Measurements from ENCODE around the gene CHCHD3.
A peak's percentile ranks its signal among the peaks of the same experiment; 100 is the strongest.

CHCHD3 gene

DNA sequence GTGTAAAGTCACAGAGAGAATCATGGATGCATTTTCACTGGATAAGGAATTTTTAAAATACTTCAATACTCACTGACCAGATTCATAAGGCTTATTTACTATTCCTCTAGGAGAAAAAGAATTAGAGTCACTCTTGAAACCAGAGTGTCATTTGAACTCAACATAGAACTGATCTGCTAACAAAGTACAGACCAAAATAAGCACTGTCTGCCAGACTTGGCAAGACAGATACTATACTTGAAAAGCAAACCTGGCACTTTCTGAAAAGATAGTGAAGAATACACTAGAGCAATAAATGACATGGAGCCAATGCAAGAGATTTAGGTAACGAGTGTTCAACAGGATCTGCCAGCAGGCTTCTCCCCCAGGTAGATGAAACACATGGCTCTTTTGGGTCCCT is 215.3 kb downstream of the CHCHD3 start (continued):
- TF ChIP-seq KLF17 (tag by site-specific recombination; IDR thresholded peaks at IDR 0.05) (no peak), ZNF157 (tag by site-specific recombination; IDR thresholded peaks at IDR 0.05) (no peak), ZNF660 (tag by site-specific recombination; IDR thresholded peaks at IDR 0.05) (no peak)

DNA sequence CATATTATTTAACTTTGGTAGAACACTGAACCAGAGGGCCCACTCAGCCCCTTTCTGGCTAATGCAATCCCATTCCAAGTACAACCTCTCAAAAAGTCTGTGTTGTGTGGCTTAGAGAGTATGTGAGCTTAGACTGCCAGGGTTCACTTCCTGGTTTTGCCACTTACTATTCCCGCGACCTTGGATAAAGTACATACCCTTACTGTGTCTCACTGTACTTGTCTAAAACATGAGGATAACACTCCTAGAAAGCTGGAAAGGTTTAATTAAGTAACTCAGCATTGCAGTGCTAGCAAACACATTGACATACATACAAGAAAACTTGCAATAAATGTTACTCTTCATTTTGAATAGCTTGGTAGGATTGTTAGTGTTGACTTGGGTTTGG is 215.8 kb downstream of the CHCHD3 start:
- Histone ChIP-seq H3K4me1 (ENCODE audit: control insufficient read depth, insufficient read depth, low read length) (no peaks in the 10 kb centered on the region; the same call in 1 of the 2 replicates), H3K4me3 (ENCODE audit: low read depth, low read length) (no peak overlapping the region), H3K9me3 (ENCODE audit: control insufficient read depth, insufficient read depth, low read depth, low read length) (no peaks in the 10 kb centered on the region), H3K36me3 (ENCODE audit: control insufficient read depth in 2 of 2, insufficient read depth in 1 of 2, low read length in 2 of 2) (no peaks in the 10 kb centered on the region; a peak in 1 of 3 replicates), H3K27ac (ENCODE audit: extremely low read depth, low read depth, low read length) (no peak overlapping the region)
- no peak for TF ChIP-seq ZNF114 (tag by site-specific recombination; IDR thresholded peaks at IDR 0.05)
- CTCF ChIA-PET, result interaction anchor here (0.6 kb wide), 1 partner anchor 18 kb away, joined by 3 read pairs; no protein-coding TSS in a partner anchor
- POLR2A ChIA-PET, result no interaction called here

DNA sequence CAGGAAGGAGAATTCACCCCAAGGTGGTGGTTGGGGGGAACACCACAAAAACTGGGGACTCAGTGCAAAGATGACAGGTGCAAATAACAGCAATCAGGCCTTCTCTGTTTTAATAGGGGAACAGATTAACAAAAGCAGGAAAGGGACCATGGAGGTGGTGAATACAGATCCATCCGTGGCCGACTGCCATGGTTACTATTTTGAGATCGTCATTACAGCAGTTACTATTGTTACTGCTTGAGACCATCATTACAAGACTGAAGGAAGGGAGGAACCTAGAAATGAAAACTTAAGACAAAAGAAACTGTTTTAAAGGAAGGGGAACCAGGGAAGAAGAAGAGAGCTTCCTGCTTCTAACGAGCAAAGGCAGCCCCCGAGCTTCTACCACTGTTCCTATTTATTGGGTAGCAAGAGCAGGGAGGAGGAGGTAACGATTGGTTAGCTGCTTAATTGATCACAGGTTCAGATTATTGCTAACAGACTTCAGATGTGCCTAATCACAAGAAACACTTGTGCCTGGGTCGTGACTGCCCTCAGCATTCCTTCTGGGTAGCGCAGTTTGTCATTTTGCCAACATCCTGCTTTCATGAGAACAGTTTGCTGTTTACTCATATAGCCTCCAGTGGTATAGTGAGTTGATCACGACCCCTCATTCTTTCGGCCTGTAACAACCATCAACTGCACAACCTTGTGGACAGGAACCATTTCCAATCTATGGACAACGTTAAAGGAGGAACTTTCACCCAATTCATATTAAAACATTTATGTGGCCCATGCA is 216.3 kb downstream of the CHCHD3 start:
- Histone ChIP-seq H3K4me3 (ENCODE audit: low read depth, low read length) (no peak overlapping the region), H3K27ac (ENCODE audit: extremely low read depth, low read depth, low read length) (no peak overlapping the region), H3K36me3 (ENCODE audit: control insufficient read depth in 2 of 2, insufficient read depth in 1 of 2, low read length in 2 of 2) (no peaks in the 10 kb centered on the region; a peak in 1 of 3 replicates), H3K4me1 (ENCODE audit: control insufficient read depth, insufficient read depth, low read length) (no peaks in the 10 kb centered on the region), H3K9me3 (ENCODE audit: control insufficient read depth, insufficient read depth, low read depth, low read length) (no peaks in the 10 kb centered on the region)
- POLR2A ChIA-PET, result no interaction called here
- TF ChIP-seq ZNF837 (tag by site-specific recombination; IDR thresholded peaks at IDR 0.05) (no peak), ZNF350 (tag by site-specific recombination; IDR thresholded peaks at IDR 0.05) (no peak), OVOL3 (tag by site-specific recombination; IDR thresholded peaks at IDR 0.05) (no peak), ZNF830 (tag by site-specific recombination; IDR thresholded peaks at IDR 0.05; ENCODE audit: low read depth) (no peak), HOXD13 (CRISPR knock-in tag; IDR thresholded peaks at IDR 0.05; ENCODE audit: borderline replicate concordance) (no peak), ZNF843 (tag by site-specific recombination; IDR thresholded peaks at IDR 0.05) (no peak)
- CTCF ChIA-PET, result interaction anchor here (0.6 kb wide), 1 partner anchor 17 kb away, joined by 3 read pairs; no protein-coding TSS in a partner anchor

DNA sequence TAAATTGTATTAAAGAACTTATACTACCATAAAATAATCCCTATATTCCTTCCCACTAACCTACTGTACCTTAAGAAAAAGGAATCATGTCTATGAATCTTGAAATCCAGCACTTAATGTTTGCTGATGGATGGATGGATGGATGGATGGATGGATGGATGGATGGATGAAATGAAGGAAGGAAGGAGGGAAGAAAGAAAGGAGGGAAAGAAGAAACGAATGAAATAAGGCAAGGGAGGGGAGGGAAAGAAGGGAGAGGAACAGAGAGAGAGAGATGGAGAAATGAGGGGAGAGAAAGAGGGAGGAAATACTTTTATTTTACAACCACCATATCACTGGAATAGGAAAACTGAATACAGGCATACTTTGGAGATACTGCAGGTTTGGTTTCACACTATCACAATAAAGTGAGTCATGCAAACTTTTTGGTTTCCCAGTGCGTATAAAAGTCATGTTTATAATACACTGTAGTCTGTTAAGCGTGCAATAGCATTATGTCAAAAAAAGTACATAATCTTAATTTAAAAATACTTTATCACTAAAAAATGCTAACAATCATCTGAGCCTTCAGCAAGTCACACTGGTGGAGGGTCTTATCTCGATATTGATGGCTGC is 219.8 kb downstream of the CHCHD3 start:
- Histone ChIP-seq H3K36me3 (ENCODE audit: control insufficient read depth in 2 of 2, insufficient read depth in 1 of 2, low read length in 2 of 2) (no peaks in the 10 kb centered on the region), H3K4me3 (ENCODE audit: low read depth, low read length) (no peak overlapping the region), H3K4me1 (ENCODE audit: control insufficient read depth, insufficient read depth, low read length) (peaks cover 3% of the 10 kb centered on the region; the same call in 1 of the 2 replicates), H3K9me3 (ENCODE audit: control insufficient read depth, insufficient read depth, low read depth, low read length) (no peaks in the 10 kb centered on the region), H3K27ac (ENCODE audit: extremely low read depth, low read depth, low read length) (no peak overlapping the region)
- ChIA-PET CTCF (no interaction called here), POLR2A (no interaction called here)
- TF ChIP-seq OSR2 (tag by site-specific recombination; IDR thresholded peaks at IDR 0.05) (no peak), ZBTB49 (tag by site-specific recombination; IDR thresholded peaks at IDR 0.05; ENCODE audit: low read depth) (no peak), ZBTB48 (tag by site-specific recombination; IDR thresholded peaks at IDR 0.05) (no peak), ZNF830 (tag by site-specific recombination; IDR thresholded peaks at IDR 0.05; ENCODE audit: low read depth) (no peak), ZNF366 (tag by site-specific recombination; conservative IDR thresholded peaks at IDR 0.05) (peak; percentile 93), ZNF350 (tag by site-specific recombination; IDR thresholded peaks at IDR 0.05) (no peak), ZNF404 (tag by site-specific recombination; IDR thresholded peaks at IDR 0.05) (no peak), KLF7 (tag by site-specific recombination; IDR thresholded peaks at IDR 0.05; ENCODE audit: borderline replicate concordance) (no peak)
- TF ChIP-seq, protein P1, sequence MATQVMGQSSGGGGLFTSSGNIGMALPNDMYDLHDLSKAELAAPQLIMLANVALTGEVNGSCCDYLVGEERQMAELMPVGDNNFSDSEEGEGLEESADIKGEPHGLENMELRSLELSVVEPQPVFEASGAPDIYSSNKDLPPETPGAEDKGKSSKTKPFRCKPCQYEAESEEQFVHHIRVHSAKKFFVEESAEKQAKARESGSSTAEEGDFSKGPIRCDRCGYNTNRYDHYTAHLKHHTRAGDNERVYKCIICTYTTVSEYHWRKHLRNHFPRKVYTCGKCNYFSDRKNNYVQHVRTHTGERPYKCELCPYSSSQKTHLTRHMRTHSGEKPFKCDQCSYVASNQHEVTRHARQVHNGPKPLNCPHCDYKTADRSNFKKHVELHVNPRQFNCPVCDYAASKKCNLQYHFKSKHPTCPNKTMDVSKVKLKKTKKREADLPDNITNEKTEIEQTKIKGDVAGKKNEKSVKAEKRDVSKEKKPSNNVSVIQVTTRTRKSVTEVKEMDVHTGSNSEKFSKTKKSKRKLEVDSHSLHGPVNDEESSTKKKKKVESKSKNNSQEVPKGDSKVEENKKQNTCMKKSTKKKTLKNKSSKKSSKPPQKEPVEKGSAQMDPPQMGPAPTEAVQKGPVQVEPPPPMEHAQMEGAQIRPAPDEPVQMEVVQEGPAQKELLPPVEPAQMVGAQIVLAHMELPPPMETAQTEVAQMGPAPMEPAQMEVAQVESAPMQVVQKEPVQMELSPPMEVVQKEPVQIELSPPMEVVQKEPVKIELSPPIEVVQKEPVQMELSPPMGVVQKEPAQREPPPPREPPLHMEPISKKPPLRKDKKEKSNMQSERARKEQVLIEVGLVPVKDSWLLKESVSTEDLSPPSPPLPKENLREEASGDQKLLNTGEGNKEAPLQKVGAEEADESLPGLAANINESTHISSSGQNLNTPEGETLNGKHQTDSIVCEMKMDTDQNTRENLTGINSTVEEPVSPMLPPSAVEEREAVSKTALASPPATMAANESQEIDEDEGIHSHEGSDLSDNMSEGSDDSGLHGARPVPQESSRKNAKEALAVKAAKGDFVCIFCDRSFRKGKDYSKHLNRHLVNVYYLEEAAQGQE (tag by site-specific recombination; IDR thresholded peaks at IDR 0.05), result no peak
- TF ChIP-seq, protein P2, sequence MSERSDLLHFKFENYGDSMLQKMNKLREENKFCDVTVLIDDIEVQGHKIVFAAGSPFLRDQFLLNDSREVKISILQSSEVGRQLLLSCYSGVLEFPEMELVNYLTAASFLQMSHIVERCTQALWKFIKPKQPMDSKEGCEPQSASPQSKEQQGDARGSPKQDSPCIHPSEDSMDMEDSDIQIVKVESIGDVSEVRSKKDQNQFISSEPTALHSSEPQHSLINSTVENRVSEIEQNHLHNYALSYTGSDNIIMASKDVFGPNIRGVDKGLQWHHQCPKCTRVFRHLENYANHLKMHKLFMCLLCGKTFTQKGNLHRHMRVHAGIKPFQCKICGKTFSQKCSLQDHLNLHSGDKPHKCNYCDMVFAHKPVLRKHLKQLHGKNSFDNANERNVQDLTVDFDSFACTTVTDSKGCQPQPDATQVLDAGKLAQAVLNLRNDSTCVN (tag by site-specific recombination; optimal IDR thresholded peaks at IDR 0.05), result no peak
